Omental fat pad (tissue), 4 donors: Measurements from ENCODE around the gene CUX1. TPM values are rescaled to one million over a fixed set of nuclear protein-coding genes. Genes with fewer than 3 reads are reported as not detected.

Source experiments
- ATAC-seq: fragments of 150-250 bp; one replicate; pipeline ENCODE4 v1.9.1; 2016; ENCODE audit warnings: mild to moderate bottlenecking, moderate library complexity; ENCODE audit not compliant: low FRiP score
- DNase-seq: peaks from one replicate; pipeline ENCODE4 v3.0.0-alpha.2; 2019; ENCODE audit warnings: low spot score
- CTCF ChIP-seq, 3 donors: fragments of 450-650 bp; IDR thresholded peaks; one replicate each; pipeline ENCODE4 v1.5.1; 2016 to 2017; ENCODE audit warnings: antibody characterized with exemption in 3 of 3, mild to moderate bottlenecking in 3 of 3, moderate library complexity in 2 of 3
- total RNA-seq, 4 donors: library from RNA; depleted of rRNA; stranded (reverse); fragments of >200 nt; gene quantifications; one replicate each; pipeline ENCODE4 v1.1.0, GENCODE V29; 2016

CUX1 gene
- total RNA-seq, 4 donors from 2014 or later = 67.6 to 141 (median 75.7) TPM

GRCh38 chr7:102288285-102288930 lies 471.0 kb downstream of the CUX1 start:
- no peak for ATAC-seq
- TF ChIP-seq CTCF (IDR thresholded peaks at IDR 0.05) = no peak
- no peak for DNase-seq

- no peak for ATAC-seq
- no peak for TF ChIP-seq CTCF (IDR thresholded peaks at IDR 0.05)
- DNase-seq = no peak
These were observed 471.6 kb downstream of the CUX1 start for GRCh38 chr7:102289057-102289456.

- TF ChIP-seq CTCF (IDR thresholded peaks at IDR 0.05) = no peak
- ATAC-seq = no peak
- DNase-seq = no peak
These were observed 473.9 kb downstream of the CUX1 start for GRCh38 chr7:102291056-102291915.

GRCh38 chr7:102291916-102292267 lies 474.5 kb downstream of the CUX1 start:
- no peak for TF ChIP-seq CTCF (IDR thresholded peaks at IDR 0.05)
- no peak for ATAC-seq

GRCh38 chr7:102292813-102293798 lies 475.7 kb downstream of the CUX1 start:
- ATAC-seq (no peak), DNase-seq (no peak)
- TF ChIP-seq CTCF (IDR thresholded peaks at IDR 0.05) = no peak

More at GRCh38 chr7:102291916-102292267, 474.5 kb downstream of the CUX1 start:
- DNase-seq = no peak

GRCh38 chr7:102294589-102294988 lies 477.2 kb downstream of the CUX1 start:
- TF ChIP-seq CTCF (IDR thresholded peaks at IDR 0.05) = no peak
- no peak for ATAC-seq
- no peak for DNase-seq
